Stomach (tissue), 4 donors: ENCODE measurements around the gene KRTAP10-1.

Source experiments
- POLR2AphosphoS5 ChIP-seq, 3 donors: sonication (generic); formaldehyde crosslinking; IDR thresholded peaks; one replicate each; pipeline ENCODE4 v1.6.1; 2016; ENCODE audit warnings: antibody characterized with exemption in 3 of 3
- TF ChIP-seq, protein P1 (sequence below), 7 experiments: fragments of 450-650 bp in 4 of 7; fragments of 200-600 bp in 3 of 7; sonication (generic) in 3 of 7; IDR thresholded peaks; one replicate each; pipeline ENCODE4 v1.5.1; 2016 to 2019; ENCODE audit warnings: antibody characterized with exemption in 7 of 7, control low read depth in 2 of 7, mild to moderate bottlenecking in 1 of 7

- TF ChIP-seq POLR2AphosphoS5 (IDR thresholded peaks at IDR 0.05) = no peak
- TF ChIP-seq, protein P1, sequence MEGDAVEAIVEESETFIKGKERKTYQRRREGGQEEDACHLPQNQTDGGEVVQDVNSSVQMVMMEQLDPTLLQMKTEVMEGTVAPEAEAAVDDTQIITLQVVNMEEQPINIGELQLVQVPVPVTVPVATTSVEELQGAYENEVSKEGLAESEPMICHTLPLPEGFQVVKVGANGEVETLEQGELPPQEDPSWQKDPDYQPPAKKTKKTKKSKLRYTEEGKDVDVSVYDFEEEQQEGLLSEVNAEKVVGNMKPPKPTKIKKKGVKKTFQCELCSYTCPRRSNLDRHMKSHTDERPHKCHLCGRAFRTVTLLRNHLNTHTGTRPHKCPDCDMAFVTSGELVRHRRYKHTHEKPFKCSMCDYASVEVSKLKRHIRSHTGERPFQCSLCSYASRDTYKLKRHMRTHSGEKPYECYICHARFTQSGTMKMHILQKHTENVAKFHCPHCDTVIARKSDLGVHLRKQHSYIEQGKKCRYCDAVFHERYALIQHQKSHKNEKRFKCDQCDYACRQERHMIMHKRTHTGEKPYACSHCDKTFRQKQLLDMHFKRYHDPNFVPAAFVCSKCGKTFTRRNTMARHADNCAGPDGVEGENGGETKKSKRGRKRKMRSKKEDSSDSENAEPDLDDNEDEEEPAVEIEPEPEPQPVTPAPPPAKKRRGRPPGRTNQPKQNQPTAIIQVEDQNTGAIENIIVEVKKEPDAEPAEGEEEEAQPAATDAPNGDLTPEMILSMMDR (IDR thresholded peaks at IDR 0.05) = no peak
These were observed 10.4 kb downstream of the KRTAP10-1 start for GRCh38 chr21:44529503-44530125.
